Upper lobe of left lung (tissue), 4 donors: ENCODE results near the gene CCDC171.

Experiments used
- CTCF ChIP-seq, 6 experiments: fragments of 450-650 bp in 4 of 6; fragments of 200-600 bp in 2 of 6; sonication (generic) in 2 of 6; IDR thresholded peaks; one replicate each; pipeline ENCODE4 v1.5.1; 2016 to 2019; ENCODE audit warnings: antibody characterized with exemption in 6 of 6
- POLR2A ChIP-seq, 4 donors: fragments of 450-650 bp; IDR thresholded peaks; one replicate each; pipeline ENCODE4 v1.5.1; 2016 to 2017; ENCODE audit warnings: antibody characterized with exemption in 4 of 4, mild to moderate bottlenecking in 2 of 4
- POLR2AphosphoS5 ChIP-seq, 2 donors: sonication (generic); formaldehyde crosslinking; IDR thresholded peaks; one replicate each; pipeline ENCODE4 v1.5.1; 2017; ENCODE audit warnings: antibody characterized with exemption in 2 of 2

- TF ChIP-seq CTCF (IDR thresholded peaks at IDR 0.05) (no peak), POLR2A (IDR thresholded peaks at IDR 0.05) (no peak), POLR2AphosphoS5 (IDR thresholded peaks at IDR 0.05) (no peak)
These were observed 182.4 kb downstream of the CCDC171 start for GRCh38 chr9:15735083-15735857.
